Effector CD4-positive, alpha-beta T cell (primary cell): Measurements from ENCODE around the gene NCK1.

Experiments
- DNase-seq: peaks from one replicate; pipeline ENCODE4 v3.0.0-alpha.2; 2020

The NCK1 gene

GRCh38 chr3:136990826-136991225, 128.8 kb downstream of the NCK1 start:
- DNase-seq, result no peak

DNA sequence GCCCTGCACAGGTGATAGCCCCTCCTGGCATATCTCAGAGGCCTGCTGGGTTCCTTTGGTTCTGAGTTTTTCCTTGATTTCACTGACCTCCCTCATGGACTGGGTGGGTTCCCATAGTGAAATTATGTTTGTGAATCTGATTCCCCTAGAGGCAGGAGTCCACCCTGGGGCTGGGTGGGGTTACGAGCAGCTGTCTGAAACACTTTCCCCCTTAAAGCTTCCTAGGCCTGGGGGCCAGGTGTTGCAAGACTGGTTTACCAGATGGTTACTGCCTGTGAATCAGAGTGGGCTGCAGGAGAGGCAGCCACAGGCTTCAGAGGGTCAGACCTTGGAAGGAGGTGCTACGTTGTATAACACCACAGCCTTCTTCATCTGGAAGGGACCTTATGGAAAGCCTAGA, 130.1 kb downstream of the NCK1 start:
- DNase-seq, result no peak

- DNase-seq, result no peak
Observed at GRCh38 chr3:136994772-136995516, 132.9 kb downstream of the NCK1 start.

- no peak for DNase-seq
Observed at GRCh38 chr3:136995652-136996051, 133.6 kb downstream of the NCK1 start.
